PFSK-1 (cell line): Measurements from ENCODE around the gene F7.

ENCODE experiments used
- POLR2AphosphoS5 ChIP-seq: IDR thresholded peaks from 2 replicates; pipeline ENCODE4 v1.6.1; 2012; ENCODE audit warnings: low read depth, mild to moderate bottlenecking, control low read depth, low read length, moderate library complexity
- TAF1 ChIP-seq: IDR thresholded peaks from 2 replicates; pipeline ENCODE4 v1.6.1; 2012; ENCODE audit warnings: low read length, control low read depth, borderline replicate concordance; ENCODE audit not compliant: insufficient read depth
- TF ChIP-seq, protein P1 (sequence below), 2 experiments: IDR thresholded peaks; 2 replicates each; pipeline versions ENCODE4 v1.6.1 to v1.8.0; 2011 to 2012; ENCODE audit warnings: low read depth in 2 of 2, low read length in 2 of 2, control low read depth in 1 of 2, inconsistent platforms in 1 of 2, mild to moderate bottlenecking in 1 of 2, moderate library complexity in 1 of 2; ENCODE audit not compliant: insufficient read depth in 1 of 2

DNA sequence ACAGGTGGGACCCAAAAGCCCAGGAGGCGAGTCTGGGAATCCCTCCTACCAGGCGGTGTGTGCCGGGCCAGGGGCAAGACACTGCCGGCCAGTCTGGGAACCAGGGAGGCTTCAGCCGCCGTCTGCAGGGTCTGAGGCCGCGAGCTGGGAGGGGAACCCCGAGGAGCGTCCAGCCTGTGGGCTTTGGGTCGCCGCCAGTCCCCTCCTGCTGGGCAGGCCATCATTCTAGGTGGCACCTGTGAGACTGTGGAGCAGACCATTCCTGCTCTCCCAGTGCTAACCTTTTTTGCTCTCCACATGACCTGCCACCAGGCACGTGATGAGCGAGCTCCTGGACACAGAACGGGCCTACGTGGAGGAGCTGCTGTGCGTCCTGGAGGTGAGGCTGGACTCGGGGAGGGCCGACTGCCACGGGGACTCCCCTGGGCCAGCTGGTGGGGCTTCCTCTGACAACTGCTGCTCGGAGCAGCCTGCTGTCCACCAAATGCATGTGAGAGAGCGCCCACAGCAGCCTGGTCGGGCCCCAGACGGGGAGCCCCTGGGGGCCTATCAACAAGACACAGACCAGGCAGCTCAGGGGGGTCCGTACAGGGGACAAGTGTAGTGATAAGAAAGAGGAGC, 24.6 kb upstream of the F7 start:
- TF ChIP-seq TAF1 (no peak), POLR2AphosphoS5 (no peak)
- TF ChIP-seq, protein P1, sequence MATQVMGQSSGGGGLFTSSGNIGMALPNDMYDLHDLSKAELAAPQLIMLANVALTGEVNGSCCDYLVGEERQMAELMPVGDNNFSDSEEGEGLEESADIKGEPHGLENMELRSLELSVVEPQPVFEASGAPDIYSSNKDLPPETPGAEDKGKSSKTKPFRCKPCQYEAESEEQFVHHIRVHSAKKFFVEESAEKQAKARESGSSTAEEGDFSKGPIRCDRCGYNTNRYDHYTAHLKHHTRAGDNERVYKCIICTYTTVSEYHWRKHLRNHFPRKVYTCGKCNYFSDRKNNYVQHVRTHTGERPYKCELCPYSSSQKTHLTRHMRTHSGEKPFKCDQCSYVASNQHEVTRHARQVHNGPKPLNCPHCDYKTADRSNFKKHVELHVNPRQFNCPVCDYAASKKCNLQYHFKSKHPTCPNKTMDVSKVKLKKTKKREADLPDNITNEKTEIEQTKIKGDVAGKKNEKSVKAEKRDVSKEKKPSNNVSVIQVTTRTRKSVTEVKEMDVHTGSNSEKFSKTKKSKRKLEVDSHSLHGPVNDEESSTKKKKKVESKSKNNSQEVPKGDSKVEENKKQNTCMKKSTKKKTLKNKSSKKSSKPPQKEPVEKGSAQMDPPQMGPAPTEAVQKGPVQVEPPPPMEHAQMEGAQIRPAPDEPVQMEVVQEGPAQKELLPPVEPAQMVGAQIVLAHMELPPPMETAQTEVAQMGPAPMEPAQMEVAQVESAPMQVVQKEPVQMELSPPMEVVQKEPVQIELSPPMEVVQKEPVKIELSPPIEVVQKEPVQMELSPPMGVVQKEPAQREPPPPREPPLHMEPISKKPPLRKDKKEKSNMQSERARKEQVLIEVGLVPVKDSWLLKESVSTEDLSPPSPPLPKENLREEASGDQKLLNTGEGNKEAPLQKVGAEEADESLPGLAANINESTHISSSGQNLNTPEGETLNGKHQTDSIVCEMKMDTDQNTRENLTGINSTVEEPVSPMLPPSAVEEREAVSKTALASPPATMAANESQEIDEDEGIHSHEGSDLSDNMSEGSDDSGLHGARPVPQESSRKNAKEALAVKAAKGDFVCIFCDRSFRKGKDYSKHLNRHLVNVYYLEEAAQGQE (IDR thresholded peaks at IDR 0.05; ENCODE audit: insufficient read depth in 1 of 2, low read depth in 2 of 2, low read length in 2 of 2) = no peak
